Measurements from ENCODE around the gene ANKRD55.
"Not testable (repeated sequence)": the region's sequence is repeated elsewhere in the genome, so short reads cannot be mapped to it uniquely, and the experiment has no call there.

ANKRD55 gene

GRCh38 chr5:56255502-56255901 lies 22.4 kb upstream of the ANKRD55 start:
- no peak overlapping the region for H3K27ac ChIP-seq

GRCh38 chr5:56253924-56254323 lies 20.8 kb upstream of the ANKRD55 start:
- H3K27ac ChIP-seq, result no peak overlapping the region
- no peak overlapping the region for H3K4me3 ChIP-seq

More at GRCh38 chr5:56255502-56255901, 22.4 kb upstream of the ANKRD55 start:
- no peak overlapping the region for H3K4me3 ChIP-seq

- no peak overlapping the region for H3K27ac ChIP-seq
- H3K4me3 ChIP-seq, result no peak overlapping the region
Observed at GRCh38 chr5:56253126-56253525, 20.0 kb upstream of the ANKRD55 start.

GRCh38 chr5:56251918-56252553 lies 18.9 kb upstream of the ANKRD55 start:
- Histone ChIP-seq H3K27ac (no peak overlapping the region), H3K4me3 (no peak overlapping the region)

GRCh38 chr5:56251440-56251839 lies 18.3 kb upstream of the ANKRD55 start:
- Histone ChIP-seq H3K4me3 (no peak overlapping the region), H3K27ac (peak overlapping the region in 1 of 21 experiments; percentile 43)

- H3K27ac ChIP-seq, result no peak overlapping the region
- H3K4me3 ChIP-seq, result no peak overlapping the region
Observed at GRCh38 chr5:56250011-56250410, 16.9 kb upstream of the ANKRD55 start.

GRCh38 chr5:56249085-56249484 lies 16.0 kb upstream of the ANKRD55 start:
- H3K27ac ChIP-seq, H3K4me3 ChIP-seq: not testable (repeated sequence)

- no peak overlapping the region for H3K27ac ChIP-seq
Observed at GRCh38 chr5:56247592-56247991, 14.5 kb upstream of the ANKRD55 start.

GRCh38 chr5:56246769-56247168 lies 13.6 kb upstream of the ANKRD55 start:
- no peak overlapping the region for H3K27ac ChIP-seq
- H3K4me3 ChIP-seq, result no peak overlapping the region

More at GRCh38 chr5:56247592-56247991, 14.5 kb upstream of the ANKRD55 start:
- no peak overlapping the region for H3K4me3 ChIP-seq

- H3K4me3 ChIP-seq, result no peak overlapping the region
Observed at GRCh38 chr5:56245481-56245880, 12.4 kb upstream of the ANKRD55 start.

GRCh38 chr5:56244627-56245026 lies 11.5 kb upstream of the ANKRD55 start:
- Histone ChIP-seq H3K27ac (no peak overlapping the region), H3K4me3 (no peak overlapping the region)

More at GRCh38 chr5:56245481-56245880, 12.4 kb upstream of the ANKRD55 start:
- H3K27ac ChIP-seq, result no peak overlapping the region

- not testable (repeated sequence) for H3K4me3 ChIP-seq, H3K27ac ChIP-seq
Observed at GRCh38 chr5:56242271-56242670, 9.1 kb upstream of the ANKRD55 start.

GRCh38 chr5:56232538-56232937 lies 592 bp downstream of the ANKRD55 start:
- Histone ChIP-seq H3K27ac (no peak overlapping the region), H3K4me3 (no peak overlapping the region)

GRCh38 chr5:56230576-56230975 lies 2.6 kb downstream of the ANKRD55 start:
- H3K4me3 ChIP-seq, result no peak overlapping the region
- no peak overlapping the region for H3K27ac ChIP-seq

- Histone ChIP-seq H3K27ac (no peak overlapping the region), H3K4me3 (no peak overlapping the region)
Observed at GRCh38 chr5:56229111-56229510, 4.0 kb downstream of the ANKRD55 start.

GRCh38 chr5:56228631-56229030 lies 4.5 kb downstream of the ANKRD55 start:
- H3K27ac ChIP-seq, result no peak overlapping the region
- H3K4me3 ChIP-seq, result no peak overlapping the region

- Histone ChIP-seq H3K27ac (no peak overlapping the region), H3K4me3 (no peak overlapping the region)
Observed at GRCh38 chr5:56227691-56228090, 5.4 kb downstream of the ANKRD55 start.

- not testable (repeated sequence) for H3K27ac ChIP-seq, H3K4me3 ChIP-seq
Observed at GRCh38 chr5:56223298-56223697, 9.8 kb downstream of the ANKRD55 start.

GRCh38 chr5:56221601-56222000 lies 11.5 kb downstream of the ANKRD55 start:
- H3K27ac ChIP-seq, H3K4me3 ChIP-seq: not testable (repeated sequence)

GRCh38 chr5:56215019-56215830 lies 17.9 kb downstream of the ANKRD55 start:
- Histone ChIP-seq H3K27ac (no peak overlapping the region), H3K4me3 (no peak overlapping the region)

GRCh38 chr5:56213886-56214535 lies 19.1 kb downstream of the ANKRD55 start:
- H3K4me3 ChIP-seq, H3K27ac ChIP-seq: not testable (repeated sequence)
